Activated CD4-positive, alpha-beta T cell treated with anti-CD3 and anti-CD28 coated beads for 36 hours (primary cell): Measurements from ENCODE around the gene IFITM2. TPM values are rescaled to one million over a fixed set of nuclear protein-coding genes. Genes with fewer than 3 reads are reported as not detected.

Source experiments
- ATAC-seq: fragments of 200-7000 bp; cut with Tn5 transposase; one replicate; pipeline ENCODE4 v1.10.0; 2021; ENCODE audit warnings: mild to moderate bottlenecking, moderate library complexity
- CTCF ChIA-PET: fragments of 350-600 bp; sonication (Branson Sonifier 250); formaldehyde crosslinking; loops from one replicate; lab custom pipeline; 2021; ENCODE audit warnings: antibody characterized with exemption; lab: Charles Lee
- POLR2A ChIA-PET: fragments of 350-600 bp; sonication (Branson Sonifier 250); formaldehyde crosslinking; loops from one replicate; lab custom pipeline; 2021; ENCODE audit warnings: antibody characterized with exemption, inconsistent platforms; lab: Charles Lee
- DNase-seq: peaks from one replicate; pipeline ENCODE4 v3.0.0-alpha.2; 2020
- H3K27ac Mint-ChIP-seq: one replicate; pipeline ENCODE4 v1.8.0; 2021; ENCODE audit warnings: mixed read lengths
- H3K27me3 Mint-ChIP-seq: one replicate; pipeline ENCODE4 v1.8.0; 2021; ENCODE audit warnings: mixed read lengths
- H3K36me3 Mint-ChIP-seq: one replicate; pipeline ENCODE4 v1.8.0; 2021; ENCODE audit warnings: low read depth, mixed read lengths
- H3K4me1 Mint-ChIP-seq: one replicate; pipeline ENCODE4 v1.8.0; 2021; ENCODE audit warnings: mixed read lengths
- H3K4me3 Mint-ChIP-seq: one replicate; pipeline ENCODE4 v1.8.0; 2021; ENCODE audit warnings: mild to moderate bottlenecking, moderate library complexity, mixed read lengths
- H3K9me3 Mint-ChIP-seq: one replicate; pipeline ENCODE4 v1.8.0; 2021; ENCODE audit warnings: low read depth, mixed read lengths
- intact Hi-C, 2 experiments: fragments of 100-400 bp; cut with DNase I in 1 of 2; cut with micrococcal nuclease in 1 of 2; formaldehyde crosslinking; loops; one replicate each; pipeline versions ENCODE4 v1.14.2 to v1.15.1; 2022 to 2024; cut with DNase I, micrococcal nuclease
- total RNA-seq, 2 experiments: library from RNA; stranded (reverse); gene quantifications; one replicate each; pipeline ENCODE4 v1.2.3, GENCODE V29; 2021

Gene IFITM2
- total RNA-seq, 2 experiments from 2014 or later, result 451 to 474 TPM

- H3K27me3 Mint-ChIP-seq, result no peaks in the 10 kb centered on the region
- H3K36me3 Mint-ChIP-seq, result peaks cover 16% of the 10 kb centered on the region
- intact Hi-C loops, result loop anchor here (1.0 to 5.0 kb wide), 3 partner anchors 38 to 52 kb away; partner anchors contain the start of genes PSMD13 (in 2 of the 2) and SIRT3 (in 2 of the 2)
- ChIA-PET POLR2A (interaction anchor here (0.8 to 1.0 kb wide), 2 partner anchors 8 to 152 kb away, joined by 3 read pairs; no protein-coding TSS in a partner anchor), CTCF (interaction anchor here (0.7 to 0.8 kb wide), 2 partner anchors 17 to 27 kb away, joined by 3 to 6 read pairs; no protein-coding TSS in a partner anchor)
- H3K9me3 Mint-ChIP-seq, result no peaks in the 10 kb centered on the region
- DNase-seq (peak; percentile 62), ATAC-seq (peak; percentile 17)
- peak within 1 kb of the TSS; percentile 92 for H3K27ac Mint-ChIP-seq
- H3K4me3 Mint-ChIP-seq, result peak within 1 kb of the TSS; percentile 83
- H3K4me1 Mint-ChIP-seq, result peaks cover 27% of the 10 kb centered on the region
Observed at GRCh38 chr11:288478-289397, 18.9 kb upstream of the IFITM2 start, which contains the start of gene PGGHG. PGGHG (plus strand) TSS chr11:289126; CDS start chr11:289817, 691 bp downstream.

- ATAC-seq (no peak), DNase-seq (peak; percentile 31)
- intact Hi-C loops, result loop anchor here in 1 of 2 experiments (5.0 kb wide), 1 partner anchor 52 kb away; the partner anchor contains the start of genes PSMD13 and SIRT3
- ChIA-PET POLR2A (interaction anchor here (1.0 kb wide), 1 partner anchor 8 kb away, joined by 3 read pairs; no protein-coding TSS in a partner anchor), CTCF (interaction anchor here (0.8 kb wide), 1 partner anchor 16 kb away, joined by 6 read pairs; no protein-coding TSS in a partner anchor)
- Mint-ChIP-seq H3K27ac (peak overlapping the region; percentile 47), H3K4me1 (peaks cover 26% of the 10 kb centered on the region), H3K27me3 (no peaks in the 10 kb centered on the region), H3K4me3 (peak overlapping the region; percentile 65), H3K36me3 (peaks cover 16% of the 10 kb centered on the region), H3K9me3 (no peaks in the 10 kb centered on the region)
Observed at GRCh38 chr11:289398-289711, 18.3 kb upstream of the IFITM2 start.

GRCh38 chr11:289712-290620, 17.6 kb upstream of the IFITM2 start:
- intact Hi-C loops, result loop anchor here (1.0 to 5.0 kb wide), 2 partner anchors 16 to 53 kb away; partner anchors contain the start of genes PSMD13 (in 1 of the 2) and SIRT3 (in 1 of the 2)
- ChIA-PET CTCF (interaction anchor here (0.8 kb wide), 1 partner anchor 16 kb away, joined by 6 read pairs; no protein-coding TSS in a partner anchor), POLR2A (interaction anchor here (1.0 kb wide), 1 partner anchor 9 kb away, joined by 3 read pairs; no protein-coding TSS in a partner anchor)
- Mint-ChIP-seq H3K27me3 (no peaks in the 10 kb centered on the region), H3K36me3 (peaks cover 16% of the 10 kb centered on the region), H3K4me3 (peak overlapping the region; percentile 65), H3K9me3 (no peaks in the 10 kb centered on the region), H3K4me1 (peaks cover 26% of the 10 kb centered on the region), H3K27ac (peak overlapping the region; percentile 47)
- ATAC-seq (no peak), DNase-seq (peak; percentile 18)

GRCh38 chr11:290621-291231, 16.9 kb upstream of the IFITM2 start:
- ATAC-seq (no peak), DNase-seq (peak; percentile 12)
- H3K36me3 Mint-ChIP-seq, result peaks cover 16% of the 10 kb centered on the region
- H3K27me3 Mint-ChIP-seq, result no peaks in the 10 kb centered on the region
- H3K4me1 Mint-ChIP-seq, result peaks cover 26% of the 10 kb centered on the region
- peak overlapping the region; percentile 41 for H3K27ac Mint-ChIP-seq
- no peaks in the 10 kb centered on the region for H3K9me3 Mint-ChIP-seq
- CTCF ChIA-PET, result interaction anchor here (2.0 kb wide), 1 partner anchor 14 kb away, joined by 7 read pairs; no protein-coding TSS in a partner anchor
- peak overlapping the region; percentile 65 for H3K4me3 Mint-ChIP-seq
- POLR2A ChIA-PET, result no interaction called here
- intact Hi-C loops, result loop anchor here in 1 of 2 experiments (1.0 kb wide), 1 partner anchor 16 kb away; no protein-coding TSS in a partner anchor

GRCh38 chr11:291281-292210, 16.1 kb upstream of the IFITM2 start:
- peak overlapping the region; percentile 41 for H3K27ac Mint-ChIP-seq

GRCh38 chr11:292211-293121, 15.2 kb upstream of the IFITM2 start:
- CTCF ChIA-PET, result interaction anchor here (0.7 to 2.0 kb wide), 2 partner anchors 13 to 25 kb away, joined by 4 to 7 read pairs; no protein-coding TSS in a partner anchor
- POLR2A ChIA-PET, result no interaction called here
- H3K4me3 Mint-ChIP-seq, result no peak overlapping the region

More at GRCh38 chr11:291281-292210, 16.1 kb upstream of the IFITM2 start:
- DNase-seq (peak; percentile 7), ATAC-seq (no peak)
- H3K4me3 Mint-ChIP-seq, result no peak overlapping the region
- H3K9me3 Mint-ChIP-seq, result no peaks in the 10 kb centered on the region
- peaks cover 26% of the 10 kb centered on the region for H3K4me1 Mint-ChIP-seq
- CTCF ChIA-PET, result interaction anchor here (2.0 kb wide), 1 partner anchor 14 kb away, joined by 7 read pairs; no protein-coding TSS in a partner anchor
- intact Hi-C loops, result no loop called here
- H3K27me3 Mint-ChIP-seq, result no peaks in the 10 kb centered on the region
- POLR2A ChIA-PET, result no interaction called here
- H3K36me3 Mint-ChIP-seq, result peaks cover 16% of the 10 kb centered on the region

GRCh38 chr11:293271-293851, 14.3 kb upstream of the IFITM2 start:
- DNase-seq, result peak; percentile 9
- peaks cover 17% of the 10 kb centered on the region for H3K4me1 Mint-ChIP-seq
- CTCF ChIA-PET, result interaction anchor here (0.7 to 0.8 kb wide), 3 partner anchors 24 to 32 kb away, joined by 3 to 4 read pairs (median 3); no protein-coding TSS in a partner anchor
- ATAC-seq, result no peak
- H3K36me3 Mint-ChIP-seq, result peaks cover 10% of the 10 kb centered on the region
- POLR2A ChIA-PET, result no interaction called here
- H3K9me3 Mint-ChIP-seq, result no peaks in the 10 kb centered on the region
- intact Hi-C loops, result no loop called here
- H3K27me3 Mint-ChIP-seq, result no peaks in the 10 kb centered on the region
- H3K27ac Mint-ChIP-seq, result no peak overlapping the region
- H3K4me3 Mint-ChIP-seq, result no peak overlapping the region

More at GRCh38 chr11:292211-293121, 15.2 kb upstream of the IFITM2 start:
- Mint-ChIP-seq H3K27ac (no peak overlapping the region), H3K36me3 (peaks cover 16% of the 10 kb centered on the region), H3K4me1 (peaks cover 21% of the 10 kb centered on the region), H3K27me3 (no peaks in the 10 kb centered on the region), H3K9me3 (no peaks in the 10 kb centered on the region)
- intact Hi-C loops, result no loop called here
- ATAC-seq (no peak), DNase-seq (peak; percentile 12)

- ATAC-seq (no peak), DNase-seq (peak; percentile 6)
- ChIA-PET POLR2A (no interaction called here), CTCF (interaction anchor here (0.6 to 1.5 kb wide), 4 partner anchors 12 to 65 kb away, joined by 3 to 9 read pairs (median 3); no protein-coding TSS in a partner anchor)
- Mint-ChIP-seq H3K36me3 (peaks cover 9% of the 10 kb centered on the region), H3K4me3 (no peak overlapping the region), H3K27me3 (no peaks in the 10 kb centered on the region), H3K27ac (no peak overlapping the region), H3K9me3 (no peaks in the 10 kb centered on the region), H3K4me1 (peaks cover 17% of the 10 kb centered on the region)
- intact Hi-C loops, result no loop called here
Observed at GRCh38 chr11:293852-294661, 13.6 kb upstream of the IFITM2 start.
